Sigmoid colon (tissue), 4 donors: Measurements from ENCODE around the gene GPR108.

Experiments
- EP300 ChIP-seq, 4 donors: sonication (generic); formaldehyde crosslinking; IDR thresholded peaks; one replicate each; pipeline ENCODE4 v1.6.1; 2017; ENCODE audit warnings: antibody characterized with exemption in 4 of 4
- TF ChIP-seq, protein P1 (sequence below), 4 experiments: fragments of 450-650 bp in 3 of 4; fragments of 200-600 bp in 1 of 4; IDR thresholded peaks; one replicate each; pipeline ENCODE4 v1.5.1; 2016 to 2019; ENCODE audit warnings: antibody characterized with exemption in 4 of 4, mild to moderate bottlenecking in 3 of 4, moderate library complexity in 2 of 4

- TF ChIP-seq, protein P1, sequence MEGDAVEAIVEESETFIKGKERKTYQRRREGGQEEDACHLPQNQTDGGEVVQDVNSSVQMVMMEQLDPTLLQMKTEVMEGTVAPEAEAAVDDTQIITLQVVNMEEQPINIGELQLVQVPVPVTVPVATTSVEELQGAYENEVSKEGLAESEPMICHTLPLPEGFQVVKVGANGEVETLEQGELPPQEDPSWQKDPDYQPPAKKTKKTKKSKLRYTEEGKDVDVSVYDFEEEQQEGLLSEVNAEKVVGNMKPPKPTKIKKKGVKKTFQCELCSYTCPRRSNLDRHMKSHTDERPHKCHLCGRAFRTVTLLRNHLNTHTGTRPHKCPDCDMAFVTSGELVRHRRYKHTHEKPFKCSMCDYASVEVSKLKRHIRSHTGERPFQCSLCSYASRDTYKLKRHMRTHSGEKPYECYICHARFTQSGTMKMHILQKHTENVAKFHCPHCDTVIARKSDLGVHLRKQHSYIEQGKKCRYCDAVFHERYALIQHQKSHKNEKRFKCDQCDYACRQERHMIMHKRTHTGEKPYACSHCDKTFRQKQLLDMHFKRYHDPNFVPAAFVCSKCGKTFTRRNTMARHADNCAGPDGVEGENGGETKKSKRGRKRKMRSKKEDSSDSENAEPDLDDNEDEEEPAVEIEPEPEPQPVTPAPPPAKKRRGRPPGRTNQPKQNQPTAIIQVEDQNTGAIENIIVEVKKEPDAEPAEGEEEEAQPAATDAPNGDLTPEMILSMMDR (IDR thresholded peaks at IDR 0.05) = no peak
- TF ChIP-seq EP300 (IDR thresholded peaks at IDR 0.05) = no peak
Measured at GRCh38 chr19:6721773-6722172, 15.6 kb downstream of the GPR108 start.
